Hepatocyte (in vitro differentiated cells): ENCODE data around the gene FBXL7.

Experiments used
- EZH2 ChIP-seq: fragments of 200-600 bp; sonication (generic); IDR thresholded peaks from 2 replicates; pipeline ENCODE4 v1.6.1; 2016; ENCODE audit warnings: antibody characterized with exemption, mild to moderate bottlenecking, borderline replicate concordance
- TF ChIP-seq, protein P1 (sequence below): fragments of 200-600 bp; sonication (generic); IDR thresholded peaks from 2 replicates; pipeline ENCODE4 v1.5.1; 2016; ENCODE audit warnings: antibody characterized with exemption, mild to moderate bottlenecking; ENCODE audit not compliant: poor library complexity

DNA sequence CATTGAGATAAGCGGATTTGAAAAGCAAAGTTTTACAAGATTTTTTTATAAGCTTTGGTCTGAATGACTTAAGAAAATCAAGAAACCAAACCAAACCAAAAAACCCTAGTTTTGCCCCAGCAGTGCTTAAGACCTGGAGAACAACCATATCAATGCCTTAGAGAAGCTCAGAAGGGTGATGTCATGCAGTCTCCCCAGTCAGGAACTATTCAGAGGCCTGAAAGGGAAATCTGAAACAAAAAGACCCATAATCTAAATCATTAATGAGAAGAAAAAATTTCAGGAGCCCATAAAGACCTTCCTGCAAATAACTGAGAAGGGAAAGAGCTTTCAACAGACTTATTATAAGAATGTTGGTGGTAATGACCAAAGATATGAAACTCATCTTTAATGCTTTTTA is 399.5 kb downstream of the FBXL7 start:
- TF ChIP-seq, protein P1, sequence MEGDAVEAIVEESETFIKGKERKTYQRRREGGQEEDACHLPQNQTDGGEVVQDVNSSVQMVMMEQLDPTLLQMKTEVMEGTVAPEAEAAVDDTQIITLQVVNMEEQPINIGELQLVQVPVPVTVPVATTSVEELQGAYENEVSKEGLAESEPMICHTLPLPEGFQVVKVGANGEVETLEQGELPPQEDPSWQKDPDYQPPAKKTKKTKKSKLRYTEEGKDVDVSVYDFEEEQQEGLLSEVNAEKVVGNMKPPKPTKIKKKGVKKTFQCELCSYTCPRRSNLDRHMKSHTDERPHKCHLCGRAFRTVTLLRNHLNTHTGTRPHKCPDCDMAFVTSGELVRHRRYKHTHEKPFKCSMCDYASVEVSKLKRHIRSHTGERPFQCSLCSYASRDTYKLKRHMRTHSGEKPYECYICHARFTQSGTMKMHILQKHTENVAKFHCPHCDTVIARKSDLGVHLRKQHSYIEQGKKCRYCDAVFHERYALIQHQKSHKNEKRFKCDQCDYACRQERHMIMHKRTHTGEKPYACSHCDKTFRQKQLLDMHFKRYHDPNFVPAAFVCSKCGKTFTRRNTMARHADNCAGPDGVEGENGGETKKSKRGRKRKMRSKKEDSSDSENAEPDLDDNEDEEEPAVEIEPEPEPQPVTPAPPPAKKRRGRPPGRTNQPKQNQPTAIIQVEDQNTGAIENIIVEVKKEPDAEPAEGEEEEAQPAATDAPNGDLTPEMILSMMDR = no peak
- TF ChIP-seq EZH2 = no peak
